Esophagus muscularis mucosa (tissue), 4 donors: Measurements from ENCODE around the gene FAM229A. TPM values are rescaled to one million over a fixed set of nuclear protein-coding genes. Genes with fewer than 3 reads are reported as not detected.

Experiments used
- DNase-seq: peaks from one replicate; pipeline ENCODE4 v3.0.0-alpha.2; 2017; ENCODE audit errors: extremely low spot score
- H3K27ac ChIP-seq, 4 donors: fragments of 200-600 bp; sonication (generic); replicated peaks in 1 of 4; 1 replicate in 3 of 4; 2 replicates in 1 of 4; pipeline ENCODE4 v1.5.1; 2016 to 2019; ENCODE audit warnings: mild to moderate bottlenecking in 1 of 4
- H3K27me3 ChIP-seq, 4 donors: fragments of 200-600 bp; sonication (generic); one replicate each; pipeline versions ENCODE4 v1.5.1 to v1.6.0; 2016 to 2019
- H3K36me3 ChIP-seq, 4 donors: fragments of 200-600 bp; sonication (generic); one replicate each; pipeline ENCODE4 v1.5.1; 2016 to 2019
- H3K4me1 ChIP-seq, 4 donors: fragments of 200-600 bp; sonication (generic); one replicate each; pipeline ENCODE4 v1.5.1; 2016 to 2019
- H3K4me3 ChIP-seq, 4 donors: fragments of 200-600 bp; sonication (generic); 1 replicate in 2 of 4; 2 replicates in 2 of 4; pipeline ENCODE4 v1.5.1; 2016 to 2019; ENCODE audit warnings: mild to moderate bottlenecking in 4 of 4, moderate library complexity in 1 of 4
- H3K9me3 ChIP-seq, 4 donors: fragments of 200-600 bp; sonication (generic); 1 replicate in 3 of 4; 2 replicates in 1 of 4; pipeline ENCODE4 v1.5.1; 2016 to 2019
- CTCF ChIP-seq, 3 experiments: fragments of 200-600 bp in 2 of 3; fragments of 450-650 bp in 1 of 3; sonication (generic) in 2 of 3; IDR thresholded peaks; one replicate each; pipeline ENCODE4 v1.5.1; 2017 to 2019; ENCODE audit warnings: antibody characterized with exemption in 3 of 3, mild to moderate bottlenecking in 2 of 3, moderate library complexity in 1 of 3
- EP300 ChIP-seq: sonication (generic); formaldehyde crosslinking; IDR thresholded peaks from one replicate; pipeline ENCODE4 v1.6.1; 2017; ENCODE audit warnings: antibody characterized with exemption
- POLR2A ChIP-seq: fragments of 450-650 bp; IDR thresholded peaks from one replicate; pipeline ENCODE4 v1.6.1; 2017; ENCODE audit warnings: antibody characterized with exemption, moderate library complexity, mild to moderate bottlenecking, low read depth
- POLR2AphosphoS5 ChIP-seq, 2 donors: sonication (generic); formaldehyde crosslinking; IDR thresholded peaks; one replicate each; pipeline ENCODE4 v1.6.1; 2017; ENCODE audit warnings: antibody characterized with exemption in 2 of 2
- WGBS: methylation state at CpG from one replicate; pipeline ENCODE4 v1.1.5; 2018; 5-methylcytosine and 5-hydroxymethylcytosine counted together
- intact Hi-C: fragments of 100-400 bp; cut with DNase I; formaldehyde crosslinking; loops from one replicate; pipeline ENCODE4 v1.15.1; 2023
- total RNA-seq, 4 donors: library from RNA; depleted of rRNA; stranded (reverse); fragments of >200 nt; gene quantifications; one replicate each; pipeline versions ENCODE4 v1.1.0 to v1.2.1, GENCODE V29; 2016

The FAM229A gene
- total RNA-seq, 4 donors from 2014 or later: 1.3 to 8.7 (median 4.9) TPM

GRCh38 chr1:32336963-32337675 lies 25.2 kb downstream of the FAM229A start:
- peaks cover 32 to 47% (median 42%) of the 10 kb centered on the region in 4 donors for H3K4me1 ChIP-seq
- TF ChIP-seq EP300: no peak
- no peak for TF ChIP-seq CTCF (IDR thresholded peaks at IDR 0.05)
- TF ChIP-seq POLR2AphosphoS5 (IDR thresholded peaks at IDR 0.05): no peak
- no peak for TF ChIP-seq POLR2A
- H3K27ac ChIP-seq: peak overlapping the region; percentile 59 to 71 (median 68)
- H3K4me3 ChIP-seq: no peak overlapping the region
- no peak for DNase-seq
- H3K9me3 ChIP-seq: no peaks in the 10 kb centered on the region
- no peaks in the 10 kb centered on the region for H3K27me3 ChIP-seq
- WGBS: 69% methylated on average over 3 of the region's 8 CpGs
- intact Hi-C loops: no loop called here
- peaks cover 3 to 14% (median 11%) of the 10 kb centered on the region in 4 donors for H3K36me3 ChIP-seq

- Histone ChIP-seq H3K4me3 (peak overlapping the region; percentile 77 to 82 (median 78)), H3K9me3 (no peaks in the 10 kb centered on the region), H3K36me3 (peaks cover 9 to 20% (median 17%) of the 10 kb centered on the region in 4 donors), H3K27ac (peak overlapping the region; percentile 59 to 71 (median 68)), H3K4me1 (peaks cover 32 to 47% (median 42%) of the 10 kb centered on the region in 4 donors), H3K27me3 (no peaks in the 10 kb centered on the region)
- DNase-seq: no peak
- intact Hi-C loops: no loop called here
- 10% methylated on average over 4 of the region's 15 CpGs for WGBS
- TF ChIP-seq POLR2A (no peak), POLR2AphosphoS5 (IDR thresholded peaks at IDR 0.05) (no peak), EP300 (no peak), CTCF (IDR thresholded peaks at IDR 0.05) (no peak)
Measured at GRCh38 chr1:32336591-32336932, 25.7 kb downstream of the FAM229A start.

GRCh38 chr1:32335790-32336590 lies 26.3 kb downstream of the FAM229A start, which contains the start of gene MARCKSL1:
Gene MARCKSL1 (minus strand): TSS chr1:32336233. CDS start chr1:32336033, 200 bp downstream.
- no peak for DNase-seq
- intact Hi-C loops: no loop called here
- peak within 1 kb of the TSS; percentile 77 to 82 (median 78) for H3K4me3 ChIP-seq
- 0% methylated on average over 3 of the region's 95 CpGs for WGBS
- H3K27ac ChIP-seq: peak within 1 kb of the TSS; percentile 59 to 71 (median 68)
- peaks cover 13 to 26% (median 23%) of the 10 kb centered on the region in 4 donors for H3K36me3 ChIP-seq
- peaks cover 32 to 47% (median 42%) of the 10 kb centered on the region in 4 donors for H3K4me1 ChIP-seq
- no peaks in the 10 kb centered on the region for H3K9me3 ChIP-seq
- TF ChIP-seq POLR2A (peak; percentile 46), POLR2AphosphoS5 (IDR thresholded peaks at IDR 0.05) (peak; percentile 71 to 91), CTCF (IDR thresholded peaks at IDR 0.05) (no peak), EP300 (no peak)
- no peaks in the 10 kb centered on the region for H3K27me3 ChIP-seq

GRCh38 chr1:32335535-32335789 lies 26.8 kb downstream of the FAM229A start:
- peaks cover 13 to 31% (median 28%) of the 10 kb centered on the region in 4 donors for H3K36me3 ChIP-seq
- whole genome bisulfite sequencing: no CpG with 5 or more reads among the region's 34 CpGs
- H3K27ac ChIP-seq: peak overlapping the region; percentile 59 to 71 (median 68)
- peaks cover 32 to 47% (median 42%) of the 10 kb centered on the region in 4 donors for H3K4me1 ChIP-seq
- TF ChIP-seq EP300 (no peak), POLR2AphosphoS5 (IDR thresholded peaks at IDR 0.05) (no peak), POLR2A (no peak), CTCF (IDR thresholded peaks at IDR 0.05) (no peak)
- intact Hi-C loops: no loop called here
- peak overlapping the region; percentile 77 to 82 (median 78) for H3K4me3 ChIP-seq
- no peak for DNase-seq
- no peaks in the 10 kb centered on the region for H3K9me3 ChIP-seq
- no peaks in the 10 kb centered on the region for H3K27me3 ChIP-seq
